Thyroid gland (tissue), 4 donors: ENCODE data around the gene STEAP1B. TPM values are rescaled to one million over a fixed set of nuclear protein-coding genes. Genes with fewer than 3 reads are reported as not detected.

Source experiments
- DNase-seq, 2 donors: peaks; one replicate each; pipeline ENCODE4 v3.0.0-alpha.2; 2019
- H3K27ac ChIP-seq, 3 donors: fragments of 200-600 bp; sonication (generic); 1 replicate in 2 of 3; 2 replicates in 1 of 3; pipeline ENCODE4 v1.5.1; 2016 to 2019; ENCODE audit warnings: mild to moderate bottlenecking in 1 of 3, moderate library complexity in 1 of 3
- H3K27me3 ChIP-seq: fragments of 200-600 bp; sonication (generic); one replicate; pipeline ENCODE4 v1.5.1; 2019
- H3K36me3 ChIP-seq, 2 donors: fragments of 200-600 bp; sonication (generic); one replicate each; pipeline ENCODE4 v1.5.1; 2016 to 2019
- H3K4me1 ChIP-seq, 2 donors: fragments of 200-600 bp; sonication (generic); one replicate each; pipeline ENCODE4 v1.5.1; 2017 to 2019
- H3K4me3 ChIP-seq, 3 donors: fragments of 200-600 bp; sonication (generic); replicated peaks in 1 of 3; 1 replicate in 2 of 3; 2 replicates in 1 of 3; pipeline ENCODE4 v1.5.1; 2016; ENCODE audit warnings: mild to moderate bottlenecking in 1 of 3
- H3K9me3 ChIP-seq: fragments of 200-600 bp; sonication (generic); one replicate; pipeline ENCODE4 v1.5.1; 2017
- POLR2A ChIP-seq, 2 donors: fragments of 450-650 bp; IDR thresholded peaks; one replicate each; pipeline ENCODE4 v1.6.1; 2017; ENCODE audit warnings: antibody characterized with exemption in 2 of 2, mild to moderate bottlenecking in 2 of 2, moderate library complexity in 1 of 2
- WGBS, 2 donors: methylation state at CpG; one replicate each; pipeline ENCODE4 v1.1.5; 2017; 5-methylcytosine and 5-hydroxymethylcytosine counted together
- intact Hi-C: fragments of 100-400 bp; cut with DNase I; formaldehyde crosslinking; loops from one replicate; pipeline ENCODE4 v1.15.1; 2023
- total RNA-seq, 4 donors: library from RNA; depleted of rRNA; stranded (reverse); fragments of >200 nt; gene quantifications; one replicate each; pipeline ENCODE4 v1.2.3, GENCODE V29; 2016
- TF ChIP-seq, protein P1 (sequence below), 6 experiments: fragments of 200-600 bp in 3 of 6; fragments of 450-650 bp in 3 of 6; sonication (generic) in 3 of 6; IDR thresholded peaks; one replicate each; pipeline ENCODE4 v1.5.1; 2016 to 2019; ENCODE audit warnings: antibody characterized with exemption in 6 of 6, mild to moderate bottlenecking in 2 of 6, inconsistent platforms in 1 of 6, moderate library complexity in 1 of 6

Gene STEAP1B
- total RNA-seq, 4 donors from 2014 or later = 0.33 to 0.40 TPM; not detected in 2

DNA sequence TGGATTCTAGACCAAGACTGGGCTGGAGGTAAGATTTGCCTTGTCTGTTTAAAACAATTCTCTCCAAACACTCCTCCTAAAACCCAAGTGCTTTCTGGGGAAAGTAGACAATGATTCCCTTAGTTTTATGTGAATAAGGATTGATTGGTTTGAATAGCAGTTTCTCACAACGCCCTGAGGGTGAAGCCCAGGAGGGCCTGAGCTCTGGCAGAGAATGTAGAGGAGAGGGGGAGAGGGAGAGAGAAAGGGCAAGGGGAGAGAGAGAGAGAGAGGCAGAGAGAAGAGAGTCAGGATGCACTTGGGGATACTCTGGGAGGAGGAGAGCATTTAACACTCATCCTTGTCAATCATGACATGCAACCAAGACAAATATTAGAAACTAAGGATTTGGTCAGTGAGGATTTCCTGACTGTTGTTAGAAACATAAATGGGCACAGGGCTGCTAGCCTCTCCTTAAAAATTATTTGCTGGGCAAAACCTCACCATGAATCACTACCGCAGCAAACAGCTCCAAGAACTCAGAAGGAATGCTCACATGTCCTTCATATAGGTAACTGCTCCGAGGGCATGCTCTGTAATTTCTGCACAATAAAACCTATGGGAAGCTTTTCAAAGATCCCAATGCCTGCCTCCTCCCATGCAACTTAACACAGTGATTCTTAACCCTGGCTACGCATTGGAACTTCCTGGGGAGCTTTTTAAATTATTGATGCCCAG is 87.9 kb downstream of the STEAP1B start:
- H3K9me3 ChIP-seq = no peaks in the 10 kb centered on the region
- H3K36me3 ChIP-seq = no peaks in the 10 kb centered on the region
- no peak overlapping the region for H3K4me3 ChIP-seq
- WGBS, 2 donors = 90% methylated on average over 4 of the region's 4 CpGs
- TF ChIP-seq, protein P1, sequence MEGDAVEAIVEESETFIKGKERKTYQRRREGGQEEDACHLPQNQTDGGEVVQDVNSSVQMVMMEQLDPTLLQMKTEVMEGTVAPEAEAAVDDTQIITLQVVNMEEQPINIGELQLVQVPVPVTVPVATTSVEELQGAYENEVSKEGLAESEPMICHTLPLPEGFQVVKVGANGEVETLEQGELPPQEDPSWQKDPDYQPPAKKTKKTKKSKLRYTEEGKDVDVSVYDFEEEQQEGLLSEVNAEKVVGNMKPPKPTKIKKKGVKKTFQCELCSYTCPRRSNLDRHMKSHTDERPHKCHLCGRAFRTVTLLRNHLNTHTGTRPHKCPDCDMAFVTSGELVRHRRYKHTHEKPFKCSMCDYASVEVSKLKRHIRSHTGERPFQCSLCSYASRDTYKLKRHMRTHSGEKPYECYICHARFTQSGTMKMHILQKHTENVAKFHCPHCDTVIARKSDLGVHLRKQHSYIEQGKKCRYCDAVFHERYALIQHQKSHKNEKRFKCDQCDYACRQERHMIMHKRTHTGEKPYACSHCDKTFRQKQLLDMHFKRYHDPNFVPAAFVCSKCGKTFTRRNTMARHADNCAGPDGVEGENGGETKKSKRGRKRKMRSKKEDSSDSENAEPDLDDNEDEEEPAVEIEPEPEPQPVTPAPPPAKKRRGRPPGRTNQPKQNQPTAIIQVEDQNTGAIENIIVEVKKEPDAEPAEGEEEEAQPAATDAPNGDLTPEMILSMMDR (IDR thresholded peaks at IDR 0.05) = no peak
- no peak for TF ChIP-seq POLR2A (IDR thresholded peaks at IDR 0.05)
- H3K27me3 ChIP-seq = no peaks in the 10 kb centered on the region
- DNase-seq = no peak
- no peak overlapping the region for H3K27ac ChIP-seq
- intact Hi-C loops = no loop called here
- no peaks in the 10 kb centered on the region for H3K4me1 ChIP-seq

DNA sequence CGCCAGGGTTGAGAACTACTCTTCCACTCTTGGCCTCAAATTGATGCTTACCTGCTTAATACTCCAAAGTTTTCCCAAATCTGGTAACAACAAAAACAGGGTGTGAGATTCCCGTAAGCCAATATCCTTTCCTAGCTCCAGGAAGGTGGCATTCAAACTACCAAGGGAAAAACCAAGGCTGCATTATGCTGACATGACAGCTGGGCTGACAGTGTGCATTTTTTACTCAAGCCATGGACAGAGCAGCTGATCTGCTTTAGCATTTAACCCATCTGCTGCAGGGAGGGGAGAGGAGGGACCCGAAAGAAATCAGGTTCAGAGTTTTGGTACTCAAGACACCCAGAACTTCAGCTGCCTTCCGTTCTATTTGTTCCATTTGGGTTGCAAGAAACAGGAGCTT is 93.3 kb downstream of the STEAP1B start:
- no peak for DNase-seq
- no peak overlapping the region for H3K27ac ChIP-seq
- no peaks in the 10 kb centered on the region for H3K36me3 ChIP-seq
- H3K27me3 ChIP-seq = no peaks in the 10 kb centered on the region
- 99% methylated on average over 4 of the region's 4 CpGs for WGBS, 2 donors
- no peaks in the 10 kb centered on the region for H3K9me3 ChIP-seq
- H3K4me3 ChIP-seq = no peak overlapping the region
- H3K4me1 ChIP-seq = peaks cover 0 to 9% of the 10 kb centered on the region in 2 donors
- TF ChIP-seq, protein P1 (IDR thresholded peaks at IDR 0.05) = no peak
- no peak for TF ChIP-seq POLR2A (IDR thresholded peaks at IDR 0.05)
- intact Hi-C loops = no loop called here

DNA sequence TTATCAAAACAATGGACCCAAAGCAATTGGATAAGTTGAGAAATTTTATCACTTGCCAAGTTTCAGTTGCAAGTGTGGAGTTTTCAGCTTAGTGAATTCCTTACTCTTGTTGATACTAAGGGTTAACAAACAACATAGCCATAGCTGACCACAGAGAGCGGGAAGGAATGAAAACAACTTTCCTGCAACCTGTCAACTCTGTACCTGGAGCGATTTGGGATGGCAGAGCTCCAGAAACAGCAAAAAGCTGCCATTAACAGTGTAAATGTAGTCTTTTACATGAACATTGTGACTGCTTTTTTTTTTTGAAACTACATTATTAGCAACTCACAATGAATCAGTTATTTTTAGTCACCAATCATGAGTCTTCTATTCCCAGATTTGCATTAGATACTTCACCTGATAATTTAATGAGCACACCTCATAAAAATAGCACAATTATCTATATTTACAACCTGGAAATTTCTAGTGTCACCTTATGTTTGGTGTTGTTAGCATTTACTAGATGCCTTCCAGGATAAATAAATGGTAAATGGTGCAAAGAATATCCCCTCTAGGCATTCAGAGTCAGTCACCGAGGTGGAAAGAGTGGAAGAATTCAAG is 95.5 kb downstream of the STEAP1B start:
- H3K36me3 ChIP-seq = no peaks in the 10 kb centered on the region
- H3K4me3 ChIP-seq = no peak overlapping the region
- 24 to 40% methylated on average over 3 of the region's 3 CpGs for WGBS, 2 donors
- no peaks in the 10 kb centered on the region for H3K27me3 ChIP-seq
- no peaks in the 10 kb centered on the region for H3K9me3 ChIP-seq
- intact Hi-C loops = no loop called here
- H3K4me1 ChIP-seq = peaks cover 0 to 9% of the 10 kb centered on the region in 2 donors
- TF ChIP-seq POLR2A (IDR thresholded peaks at IDR 0.05) = no peak
- TF ChIP-seq, protein P1 (IDR thresholded peaks at IDR 0.05) = no peak
- DNase-seq = peak in 1 of 2 donors; percentile 12
- H3K27ac ChIP-seq = no peak overlapping the region

DNA sequence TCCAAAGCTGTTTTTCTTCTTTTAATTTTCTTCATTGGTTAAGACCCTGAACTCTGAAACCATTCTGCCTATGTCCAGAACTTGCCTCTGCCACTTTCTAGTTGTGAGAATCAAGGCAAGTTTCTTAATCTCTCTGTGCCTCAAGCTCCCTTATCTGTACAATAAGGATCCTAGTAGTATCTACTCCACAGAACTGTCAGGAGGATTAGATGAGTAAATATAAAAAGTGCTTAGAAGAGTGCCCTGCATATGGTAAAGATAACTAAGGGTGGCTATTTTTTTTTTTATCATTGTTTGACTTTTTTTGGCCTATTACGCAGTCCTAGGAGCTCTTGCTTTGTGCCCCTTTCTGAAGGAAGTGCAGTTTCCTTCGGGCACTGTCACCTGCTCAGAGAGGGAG is 96.6 kb downstream of the STEAP1B start:
- H3K36me3 ChIP-seq = no peaks in the 10 kb centered on the region

More for the DNA sequence above, 96.6 kb downstream of the STEAP1B start:
- intact Hi-C loops = no loop called here
- Histone ChIP-seq H3K27me3 (no peaks in the 10 kb centered on the region), H3K27ac (peak overlapping the region in 1 of 3 donors; percentile 14), H3K9me3 (no peaks in the 10 kb centered on the region), H3K4me3 (no peak overlapping the region), H3K4me1 (peaks cover 0 to 9% of the 10 kb centered on the region in 2 donors)
- no peak for DNase-seq
- 89 to 96% methylated on average over 2 of the region's 2 CpGs for WGBS, 2 donors
- TF ChIP-seq, protein P1 (IDR thresholded peaks at IDR 0.05) = no peak
- no peak for TF ChIP-seq POLR2A (IDR thresholded peaks at IDR 0.05)
